HepG2 (cell line): ENCODE results near the gene PRUNE1. TPM values are rescaled to one million over a fixed set of nuclear protein-coding genes. Genes with fewer than 3 reads are reported as not detected.

Source experiments
- ADNP ChIP-seq: sonication (generic); formaldehyde crosslinking; IDR thresholded peaks from 2 replicates; pipeline ENCODE4 v1.4.0; 2020; ENCODE audit warnings: missing genetic modification reagents
- ATF7-NPFF ChIP-seq: sonication (generic); formaldehyde crosslinking; IDR thresholded peaks from 2 replicates; pipeline ENCODE4 v1.8.1; 2023; ENCODE audit warnings: mild to moderate bottlenecking, low read depth, missing genetic modification reagents, moderate library complexity
- CEBPB ChIP-seq: IDR thresholded peaks from 2 replicates; pipeline ENCODE4 v1.6.1; 2011; ENCODE audit warnings: low read depth, low read length, improper control_type of control experiment, borderline replicate concordance
- FOXO1 ChIP-seq: sonication (generic); formaldehyde crosslinking; IDR thresholded peaks from 2 replicates; pipeline ENCODE4 v1.4.0; 2020; ENCODE audit warnings: missing genetic modification reagents
- HIVEP1 ChIP-seq: sonication (generic); formaldehyde crosslinking; IDR thresholded peaks from 2 replicates; pipeline ENCODE4 v1.4.0; 2020; ENCODE audit warnings: mild to moderate bottlenecking, missing genetic modification reagents
- IRF2 ChIP-seq: IDR thresholded peaks from 2 replicates; pipeline ENCODE4 v1.6.1; 2018; ENCODE audit warnings: missing genetic modification reagents, missing compliant biosample characterization
- NFKB2 ChIP-seq: sonication (generic); formaldehyde crosslinking; IDR thresholded peaks from 2 replicates; pipeline ENCODE4 v1.4.0; 2020; ENCODE audit warnings: missing genetic modification reagents, borderline replicate concordance
- PHF8 ChIP-seq: sonication (generic); formaldehyde crosslinking; IDR thresholded peaks from 2 replicates; pipeline ENCODE4 v1.5.0; 2020; ENCODE audit warnings: missing genetic modification reagents
- SALL1 ChIP-seq: sonication (generic); formaldehyde crosslinking; IDR thresholded peaks from 2 replicates; pipeline ENCODE4 v1.8.0; 2022; ENCODE audit warnings: mild to moderate bottlenecking, missing genetic modification reagents
- ZBTB21 ChIP-seq: sonication (generic); formaldehyde crosslinking; IDR thresholded peaks from 2 replicates; pipeline ENCODE4 v1.4.0; 2020; ENCODE audit warnings: missing genetic modification reagents
- ZNF121 ChIP-seq: sonication (generic); formaldehyde crosslinking; IDR thresholded peaks from 2 replicates; pipeline ENCODE4 v1.5.0; 2020; ENCODE audit warnings: mild to moderate bottlenecking, missing genetic modification reagents
- ZNF30 ChIP-seq: sonication (generic); formaldehyde crosslinking; IDR thresholded peaks from 2 replicates; pipeline ENCODE4 v1.5.0; 2020; ENCODE audit warnings: mild to moderate bottlenecking, missing genetic modification reagents
- ZNF563 ChIP-seq: sonication (generic); formaldehyde crosslinking; IDR thresholded peaks from 2 replicates; pipeline ENCODE4 v1.8.0; 2022; ENCODE audit warnings: mild to moderate bottlenecking, moderate library complexity, missing genetic modification reagents
- ZNF629 ChIP-seq: sonication (generic); formaldehyde crosslinking; conservative IDR thresholded peaks from 2 replicates; pipeline ENCODE4 v1.5.0; 2020; ENCODE audit warnings: missing genetic modification reagents
- polyA plus RNA-seq, 8 experiments: library from polyadenylated mRNA; depleted of rRNA in 3 of 8; stranded (reverse) in 7 of 8; unstranded in 1 of 8; fragments of >200 nt; fragmentation: Illumina TruSeq in 4 of 8; extraction: Trizol in 4 of 8; gene quantifications; 2 replicates each; pipeline versions ENCODE4 v1.2.1 to v1.2.3, GENCODE V29; 2011 to 2016; ENCODE audit warnings: low read depth in 4 of 8, missing spikeins in 1 of 8, mixed read lengths in 1 of 8; ENCODE audit not compliant: insufficient read depth in 1 of 8
- total RNA-seq, 5 experiments: library from RNA; depleted of rRNA; stranded (reverse); fragments of >200 nt; fragmentation: Illumina TruSeq; extraction: Trizol; gene quantifications; 2 replicates each; pipeline ENCODE4 v1.2.3, GENCODE V29; 2016; ENCODE audit warnings: low read depth in 1 of 5
- TF ChIP-seq, protein P1 (sequence below): sonication (generic); formaldehyde crosslinking; IDR thresholded peaks from 2 replicates; pipeline ENCODE4 v1.4.0; 2020; ENCODE audit warnings: low read depth, missing genetic modification reagents
- TF ChIP-seq, protein P2 (sequence below): sonication (generic); formaldehyde crosslinking; IDR thresholded peaks from 2 replicates; pipeline ENCODE4 v1.8.0; 2022; ENCODE audit warnings: mild to moderate bottlenecking, missing genetic modification reagents
- TF ChIP-seq, protein P3 (sequence below): sonication (generic); formaldehyde crosslinking; IDR thresholded peaks from 2 replicates; pipeline ENCODE4 v1.4.0; 2020; ENCODE audit warnings: low read depth, mild to moderate bottlenecking, missing genetic modification reagents

The PRUNE1 gene
- total and polyA plus RNA-seq, 2 of the 13 experiments (the other 11 are each of a cell fraction or from before 2014, with no cell fraction given): 19.0 to 31.9 TPM

DNA sequence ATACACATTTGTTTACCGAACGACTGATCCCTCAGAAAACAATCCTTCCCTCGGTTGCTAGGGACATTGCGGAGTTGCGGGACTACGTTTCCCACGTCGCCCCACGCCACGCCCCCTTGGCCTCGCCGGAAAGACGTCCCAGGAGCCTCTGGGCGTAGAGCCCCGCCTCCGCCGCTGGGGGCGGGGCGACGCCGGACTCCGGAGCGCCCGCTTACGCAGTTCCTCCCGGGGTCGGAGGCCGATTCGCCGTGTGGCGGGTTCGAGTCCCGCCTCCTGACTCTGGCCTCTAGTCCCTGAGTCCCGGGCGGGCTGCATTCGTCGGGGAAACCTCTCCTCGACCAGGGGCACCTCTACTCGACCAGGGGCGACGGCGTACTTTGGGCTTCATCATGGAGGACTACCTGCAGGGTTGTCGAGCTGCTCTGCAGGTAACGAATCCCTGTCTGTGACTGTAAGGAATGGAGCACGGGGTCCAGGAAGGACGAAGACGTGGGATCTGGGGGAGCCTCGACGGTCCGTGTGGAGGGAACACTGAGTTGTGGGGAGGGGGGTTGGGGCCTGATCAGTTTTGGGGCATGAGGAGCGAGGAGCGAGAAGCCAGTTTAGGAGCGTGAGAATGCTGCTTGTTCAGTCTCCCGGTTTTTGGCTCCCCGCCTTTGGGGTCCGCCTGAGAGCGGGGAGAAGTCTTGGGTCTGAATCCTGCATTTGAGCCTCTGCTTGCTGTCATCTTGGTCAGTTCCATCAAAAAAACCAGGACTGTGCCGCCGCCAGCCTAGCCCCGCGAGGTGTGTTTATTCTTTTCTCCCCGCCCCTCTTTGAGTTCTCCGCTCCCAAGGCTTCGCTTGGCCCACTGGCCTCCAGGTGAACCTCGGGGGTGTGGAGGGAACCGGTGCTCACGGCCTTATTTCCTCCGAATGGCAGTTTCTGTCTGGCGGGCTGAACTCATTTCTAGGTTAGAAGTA lies at the start of gene PRUNE1 (continued):
- TF ChIP-seq, protein P1, sequence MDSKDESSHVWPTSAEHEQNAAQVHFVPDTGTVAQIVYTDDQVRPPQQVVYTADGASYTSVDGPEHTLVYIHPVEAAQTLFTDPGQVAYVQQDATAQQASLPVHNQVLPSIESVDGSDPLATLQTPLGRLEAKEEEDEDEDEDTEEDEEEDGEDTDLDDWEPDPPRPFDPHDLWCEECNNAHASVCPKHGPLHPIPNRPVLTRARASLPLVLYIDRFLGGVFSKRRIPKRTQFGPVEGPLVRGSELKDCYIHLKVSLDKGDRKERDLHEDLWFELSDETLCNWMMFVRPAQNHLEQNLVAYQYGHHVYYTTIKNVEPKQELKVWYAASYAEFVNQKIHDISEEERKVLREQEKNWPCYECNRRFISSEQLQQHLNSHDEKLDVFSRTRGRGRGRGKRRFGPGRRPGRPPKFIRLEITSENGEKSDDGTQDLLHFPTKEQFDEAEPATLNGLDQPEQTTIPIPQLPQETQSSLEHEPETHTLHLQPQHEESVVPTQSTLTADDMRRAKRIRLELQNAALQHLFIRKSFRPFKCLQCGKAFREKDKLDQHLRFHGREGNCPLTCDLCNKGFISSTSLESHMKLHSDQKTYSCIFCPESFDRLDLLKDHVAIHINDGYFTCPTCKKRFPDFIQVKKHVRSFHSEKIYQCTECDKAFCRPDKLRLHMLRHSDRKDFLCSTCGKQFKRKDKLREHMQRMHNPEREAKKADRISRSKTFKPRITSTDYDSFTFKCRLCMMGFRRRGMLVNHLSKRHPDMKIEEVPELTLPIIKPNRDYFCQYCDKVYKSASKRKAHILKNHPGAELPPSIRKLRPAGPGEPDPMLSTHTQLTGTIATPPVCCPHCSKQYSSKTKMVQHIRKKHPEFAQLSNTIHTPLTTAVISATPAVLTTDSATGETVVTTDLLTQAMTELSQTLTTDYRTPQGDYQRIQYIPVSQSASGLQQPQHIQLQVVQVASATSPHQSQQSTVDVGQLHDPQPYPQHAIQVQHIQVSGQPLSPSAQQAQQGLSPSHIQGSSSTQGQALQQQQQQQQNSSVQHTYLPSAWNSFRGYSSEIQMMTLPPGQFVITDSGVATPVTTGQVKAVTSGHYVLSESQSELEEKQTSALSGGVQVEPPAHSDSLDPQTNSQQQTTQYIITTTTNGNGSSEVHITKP (CRISPR knock-in tag): no peak; the same call in 1 of the 2 replicates
- 0 out of 2 replicates have a peak, but pooled peaks have one; percentile 27 for TF ChIP-seq ZNF121 (CRISPR knock-in tag)
- TF ChIP-seq ATF7-NPFF (CRISPR knock-in tag): peak; percentile 80
- TF ChIP-seq PHF8 (CRISPR knock-in tag): peak; percentile 53
- TF ChIP-seq, protein P2, sequence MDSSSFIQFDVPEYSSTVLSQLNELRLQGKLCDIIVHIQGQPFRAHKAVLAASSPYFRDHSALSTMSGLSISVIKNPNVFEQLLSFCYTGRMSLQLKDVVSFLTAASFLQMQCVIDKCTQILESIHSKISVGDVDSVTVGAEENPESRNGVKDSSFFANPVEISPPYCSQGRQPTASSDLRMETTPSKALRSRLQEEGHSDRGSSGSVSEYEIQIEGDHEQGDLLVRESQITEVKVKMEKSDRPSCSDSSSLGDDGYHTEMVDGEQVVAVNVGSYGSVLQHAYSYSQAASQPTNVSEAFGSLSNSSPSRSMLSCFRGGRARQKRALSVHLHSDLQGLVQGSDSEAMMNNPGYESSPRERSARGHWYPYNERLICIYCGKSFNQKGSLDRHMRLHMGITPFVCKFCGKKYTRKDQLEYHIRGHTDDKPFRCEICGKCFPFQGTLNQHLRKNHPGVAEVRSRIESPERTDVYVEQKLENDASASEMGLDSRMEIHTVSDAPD (CRISPR knock-in tag): peak; percentile 62; the same call in 1 of the 2 replicates
- peak; percentile 32; the same call in 1 of the 2 replicates for TF ChIP-seq SALL1 (CRISPR knock-in tag)
- peak; percentile 67 for TF ChIP-seq ZNF563
- peak; percentile 14; the same call in 1 of the 2 replicates for TF ChIP-seq FOXO1 (CRISPR knock-in tag)
- TF ChIP-seq ZBTB21: no peak
- TF ChIP-seq HIVEP1: no peak
- TF ChIP-seq ZNF629 (CRISPR knock-in tag): no peak
- TF ChIP-seq CEBPB: peak; percentile 22; the same call in 1 of the 2 replicates
- TF ChIP-seq NFKB2 (CRISPR knock-in tag): peak; percentile 64; the same call in 1 of the 2 replicates
- TF ChIP-seq ADNP (CRISPR knock-in tag): peak; percentile 84
- peak; percentile 61 for TF ChIP-seq IRF2 (CRISPR knock-in tag)
- no peak for TF ChIP-seq ZNF30 (CRISPR knock-in tag)
- TF ChIP-seq, protein P3, sequence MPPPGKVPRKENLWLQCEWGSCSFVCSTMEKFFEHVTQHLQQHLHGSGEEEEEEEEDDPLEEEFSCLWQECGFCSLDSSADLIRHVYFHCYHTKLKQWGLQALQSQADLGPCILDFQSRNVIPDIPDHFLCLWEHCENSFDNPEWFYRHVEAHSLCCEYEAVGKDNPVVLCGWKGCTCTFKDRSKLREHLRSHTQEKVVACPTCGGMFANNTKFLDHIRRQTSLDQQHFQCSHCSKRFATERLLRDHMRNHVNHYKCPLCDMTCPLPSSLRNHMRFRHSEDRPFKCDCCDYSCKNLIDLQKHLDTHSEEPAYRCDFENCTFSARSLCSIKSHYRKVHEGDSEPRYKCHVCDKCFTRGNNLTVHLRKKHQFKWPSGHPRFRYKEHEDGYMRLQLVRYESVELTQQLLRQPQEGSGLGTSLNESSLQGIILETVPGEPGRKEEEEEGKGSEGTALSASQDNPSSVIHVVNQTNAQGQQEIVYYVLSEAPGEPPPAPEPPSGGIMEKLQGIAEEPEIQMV (CRISPR knock-in tag): 0 out of 2 replicates have a peak, but pooled peaks have one; percentile 30
